ENCODE measurements around the gene GRAMD1A.
A peak's percentile ranks its signal among the peaks of the same experiment; 100 is the strongest.
"Not testable (repeated sequence)": the region's sequence is repeated elsewhere in the genome, so short reads cannot be mapped to it uniquely, and the experiment has no call there.

GRAMD1A gene

DNA sequence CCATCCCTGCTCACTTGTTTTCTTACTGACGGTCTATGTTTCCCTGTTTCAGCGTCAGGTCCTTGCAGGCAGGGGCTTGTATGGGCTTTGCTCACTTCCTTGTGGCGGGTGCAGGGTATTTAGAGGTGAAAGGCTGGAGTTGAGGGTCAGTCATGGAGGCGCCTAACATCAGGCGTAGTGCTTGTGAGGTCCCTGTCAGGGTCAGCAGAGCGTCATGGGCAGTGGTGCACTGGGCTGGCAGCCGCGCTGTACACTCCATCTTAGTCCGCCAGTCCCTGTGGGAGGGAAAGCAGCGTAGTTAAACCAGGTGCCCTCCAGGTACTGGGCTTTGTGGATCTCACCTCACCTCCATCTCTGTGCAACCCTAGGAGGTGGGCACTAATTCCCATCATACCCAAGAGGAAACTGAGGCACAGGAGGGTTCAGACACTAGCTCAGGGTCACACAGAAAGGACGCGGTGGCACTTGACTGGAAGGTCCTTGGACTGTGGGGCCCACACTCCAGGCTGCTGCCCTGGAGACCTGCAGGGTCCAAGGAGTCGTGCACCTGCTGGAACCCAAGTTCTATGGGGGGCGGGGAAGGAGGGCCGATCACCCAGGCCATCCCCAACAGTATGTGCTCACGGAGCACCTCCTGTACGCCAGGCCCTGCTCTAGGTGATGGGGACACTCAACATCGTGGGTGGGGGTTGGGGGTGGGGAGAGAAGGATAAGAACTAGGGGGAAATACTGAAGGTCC lies 4.6 kb downstream of the GRAMD1A start:
- DNase-seq (ENCODE audit: low read depth), result no peak

DNA sequence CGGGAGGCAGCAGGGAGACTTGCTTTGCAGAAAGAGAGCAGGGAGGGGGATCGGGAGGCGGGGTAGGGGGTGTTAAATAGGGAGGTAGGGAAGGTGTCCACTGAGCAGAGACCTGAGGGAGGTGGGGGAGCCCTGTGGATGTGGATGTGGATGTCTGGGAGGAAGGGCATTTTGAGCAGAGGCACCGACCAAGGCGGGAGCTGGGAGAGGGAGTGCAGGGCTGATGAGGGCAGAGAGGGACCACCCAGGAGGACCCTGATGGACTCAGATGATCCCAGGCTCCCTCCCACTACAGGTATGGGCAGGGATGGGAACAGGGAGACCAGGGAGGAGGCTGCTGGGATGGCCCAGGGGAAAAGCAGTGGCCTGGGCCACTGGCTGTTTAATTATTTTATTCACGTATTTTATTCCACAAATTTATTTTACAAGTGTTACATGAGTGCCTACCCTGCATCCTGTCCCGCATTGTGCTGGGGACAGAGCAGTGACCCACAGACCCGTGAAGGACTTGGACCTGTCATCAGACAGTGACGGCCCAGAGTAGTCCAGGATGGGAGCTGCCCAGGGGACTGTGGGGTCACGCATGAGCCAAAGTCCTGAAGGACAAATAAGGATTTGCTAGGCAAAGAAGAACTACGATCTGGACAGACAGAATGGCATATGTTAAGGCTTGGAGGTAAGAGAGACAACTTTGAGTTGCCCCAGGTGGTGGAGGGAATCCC lies 5.3 kb downstream of the GRAMD1A start:
- no peak for DNase-seq (ENCODE audit: low read depth)

DNA sequence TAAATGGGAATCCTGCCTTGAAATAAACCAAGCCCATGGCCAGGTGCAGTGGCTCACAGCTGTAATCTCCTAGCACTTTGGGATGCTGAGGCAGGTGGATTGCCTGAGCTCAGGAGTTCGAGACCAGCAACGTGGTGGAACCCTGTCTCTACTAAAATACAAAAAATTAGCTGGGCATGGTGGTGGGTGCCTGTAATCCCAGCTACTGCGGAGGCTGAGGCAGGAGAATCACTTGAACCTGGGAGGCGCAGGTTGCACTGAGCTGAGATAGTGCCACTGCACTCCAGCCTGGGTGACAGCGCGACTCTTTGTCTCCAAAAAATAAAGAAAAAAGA lies 5.9 kb downstream of the GRAMD1A start:
- DNase-seq (ENCODE audit: low read depth), result not testable (repeated sequence)

DNA sequence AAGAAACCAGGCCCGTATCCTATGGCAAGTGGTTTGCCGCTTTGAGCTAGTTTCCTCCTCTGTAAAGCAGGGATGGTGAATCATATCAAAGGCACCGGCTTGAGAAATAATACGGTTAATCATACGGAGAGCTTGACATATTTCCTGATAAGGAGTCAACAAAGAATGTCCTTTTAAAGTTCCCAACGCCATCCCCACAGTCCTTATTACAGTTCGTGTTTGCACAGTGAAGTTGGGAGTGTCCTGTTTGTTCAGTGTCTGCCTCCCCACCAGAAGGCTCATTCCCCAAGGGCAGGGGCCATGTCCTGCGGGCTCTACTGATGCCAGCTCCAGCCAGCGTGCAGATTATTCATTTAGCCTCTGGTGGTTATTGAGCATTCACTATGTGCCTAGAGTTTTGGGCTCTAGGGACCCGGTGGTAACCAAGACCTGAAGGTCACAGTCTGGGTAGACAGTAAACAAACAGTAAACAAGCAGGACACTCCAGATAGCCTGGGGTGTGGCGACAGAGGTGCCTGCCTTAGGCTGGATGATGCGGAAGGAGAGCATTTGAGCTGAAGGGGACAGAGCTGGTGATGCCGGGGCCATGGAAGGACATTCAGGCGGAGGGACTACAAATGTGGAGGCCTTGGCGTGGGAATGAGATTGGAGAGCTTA lies 6.3 kb downstream of the GRAMD1A start:
- no peak for DNase-seq (ENCODE audit: low read depth)

- DNase-seq (ENCODE audit: low read depth), result no peak
Measured at GRCh38 chr19:35006999-35007365, 6.9 kb downstream of the GRAMD1A start.

DNA sequence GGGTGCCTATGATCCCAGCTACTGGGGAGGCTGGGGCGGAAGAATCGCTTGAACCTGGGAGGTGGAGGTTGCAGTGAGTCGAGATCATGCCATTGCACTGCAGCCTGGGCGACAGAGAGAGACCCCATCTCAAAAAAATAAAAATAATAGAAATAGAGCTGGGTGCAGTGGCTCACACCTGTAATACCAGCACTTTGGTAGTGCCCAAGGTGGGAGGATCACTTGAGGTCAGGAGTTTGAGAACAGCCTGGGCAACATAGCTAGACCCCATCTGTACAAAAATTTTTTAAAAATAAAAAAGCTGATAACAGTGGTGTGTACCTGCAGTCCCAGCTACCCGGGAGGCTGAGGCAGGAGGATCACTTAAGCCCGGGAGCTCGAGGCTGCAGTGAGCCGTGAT lies 7.3 kb downstream of the GRAMD1A start:
- not testable (repeated sequence) for DNase-seq (ENCODE audit: low read depth)

- DNase-seq (ENCODE audit: low read depth), result no peak
Measured at GRCh38 chr19:35008891-35009341, 8.8 kb downstream of the GRAMD1A start.

GRCh38 chr19:35009424-35010415 lies 9.6 kb downstream of the GRAMD1A start:
- DNase-seq (ENCODE audit: low read depth), result no peak

- no peak for DNase-seq (ENCODE audit: low read depth)
Measured at GRCh38 chr19:35011091-35011689, 11.1 kb downstream of the GRAMD1A start.

DNA sequence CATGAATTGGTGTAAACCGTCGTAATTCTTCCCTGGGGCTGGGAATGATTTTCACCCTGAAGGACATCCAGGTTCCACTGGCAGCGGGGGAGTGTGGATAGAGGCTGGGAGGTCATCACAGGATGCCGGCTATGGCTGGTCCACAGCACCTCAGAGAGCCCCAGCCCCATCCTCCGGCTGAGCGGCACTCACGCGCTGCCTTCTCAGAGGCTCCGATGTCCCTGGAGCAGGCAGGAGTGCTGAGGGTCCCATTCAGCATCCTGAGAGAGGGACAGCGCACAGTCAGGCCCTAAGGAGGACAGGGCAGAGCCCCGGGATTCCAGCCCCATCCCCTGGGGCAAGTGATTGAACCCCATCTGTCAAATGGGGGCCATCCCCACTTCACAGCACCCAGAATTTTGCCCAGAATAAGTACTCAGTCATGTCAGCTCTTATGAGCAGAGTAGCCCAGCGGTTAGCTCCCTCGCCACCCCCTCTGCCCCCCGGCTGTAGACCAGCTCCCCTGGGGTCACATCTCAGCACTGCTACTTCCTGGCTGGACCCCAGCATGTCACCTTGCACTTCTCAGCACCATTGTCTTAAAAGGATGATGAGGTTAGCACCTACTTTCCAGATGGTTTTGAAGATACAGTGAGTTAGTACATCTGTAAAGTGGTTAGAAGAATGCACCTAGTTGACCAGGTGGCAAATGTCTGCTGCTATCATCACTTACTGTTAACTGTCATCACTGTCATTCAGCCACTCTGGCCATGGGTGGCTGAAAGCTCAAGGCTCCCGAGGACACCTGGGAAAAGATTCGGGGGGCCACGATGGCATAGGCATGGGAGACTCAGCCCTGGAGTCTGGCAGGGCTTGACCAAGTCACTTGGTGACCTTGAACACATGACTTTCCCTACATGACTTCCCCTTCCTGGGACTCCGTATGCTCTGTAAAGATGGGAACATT lies 11.9 kb downstream of the GRAMD1A start:
- DNase-seq (ENCODE audit: low read depth), result no peak

DNA sequence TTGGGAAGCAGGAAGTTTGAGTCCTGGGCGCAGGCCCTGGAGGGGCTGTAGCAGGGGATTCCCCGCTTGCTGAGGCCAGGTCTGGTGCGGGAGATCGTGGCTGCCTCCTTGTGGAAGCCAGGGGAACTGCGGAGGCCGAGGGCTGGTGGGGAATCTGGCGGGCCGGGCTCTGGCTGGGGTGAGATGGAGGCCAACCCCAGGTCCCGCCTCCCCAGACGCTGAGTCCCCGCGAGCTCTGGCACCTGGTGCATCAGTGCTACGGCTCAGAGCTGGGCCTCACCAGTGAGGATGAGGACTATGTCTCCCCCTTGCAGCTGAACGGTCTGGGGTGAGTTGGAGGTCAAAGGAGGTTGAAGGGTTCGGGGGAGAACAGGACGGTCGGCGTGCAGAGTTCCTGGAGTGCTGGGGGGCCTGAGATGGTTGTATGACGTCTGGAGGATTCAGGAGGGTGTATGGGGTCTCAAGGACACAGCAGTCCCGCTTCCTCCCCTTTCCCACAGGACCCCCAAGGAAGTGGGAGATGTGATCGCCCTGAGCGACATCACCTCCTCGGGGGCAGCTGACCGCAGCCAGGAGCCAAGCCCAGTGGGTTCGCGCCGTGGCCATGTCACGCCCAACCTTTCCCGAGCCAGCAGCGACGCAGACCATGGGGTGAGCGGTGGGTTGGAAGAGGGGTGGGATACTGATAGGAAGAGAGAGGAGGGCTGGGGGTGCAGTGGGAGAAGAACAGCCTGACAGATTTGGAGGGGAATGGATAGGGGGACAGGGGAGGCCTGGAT lies 13.1 kb downstream of the GRAMD1A start:
- DNase-seq (ENCODE audit: low read depth), result peak; percentile 69

DNA sequence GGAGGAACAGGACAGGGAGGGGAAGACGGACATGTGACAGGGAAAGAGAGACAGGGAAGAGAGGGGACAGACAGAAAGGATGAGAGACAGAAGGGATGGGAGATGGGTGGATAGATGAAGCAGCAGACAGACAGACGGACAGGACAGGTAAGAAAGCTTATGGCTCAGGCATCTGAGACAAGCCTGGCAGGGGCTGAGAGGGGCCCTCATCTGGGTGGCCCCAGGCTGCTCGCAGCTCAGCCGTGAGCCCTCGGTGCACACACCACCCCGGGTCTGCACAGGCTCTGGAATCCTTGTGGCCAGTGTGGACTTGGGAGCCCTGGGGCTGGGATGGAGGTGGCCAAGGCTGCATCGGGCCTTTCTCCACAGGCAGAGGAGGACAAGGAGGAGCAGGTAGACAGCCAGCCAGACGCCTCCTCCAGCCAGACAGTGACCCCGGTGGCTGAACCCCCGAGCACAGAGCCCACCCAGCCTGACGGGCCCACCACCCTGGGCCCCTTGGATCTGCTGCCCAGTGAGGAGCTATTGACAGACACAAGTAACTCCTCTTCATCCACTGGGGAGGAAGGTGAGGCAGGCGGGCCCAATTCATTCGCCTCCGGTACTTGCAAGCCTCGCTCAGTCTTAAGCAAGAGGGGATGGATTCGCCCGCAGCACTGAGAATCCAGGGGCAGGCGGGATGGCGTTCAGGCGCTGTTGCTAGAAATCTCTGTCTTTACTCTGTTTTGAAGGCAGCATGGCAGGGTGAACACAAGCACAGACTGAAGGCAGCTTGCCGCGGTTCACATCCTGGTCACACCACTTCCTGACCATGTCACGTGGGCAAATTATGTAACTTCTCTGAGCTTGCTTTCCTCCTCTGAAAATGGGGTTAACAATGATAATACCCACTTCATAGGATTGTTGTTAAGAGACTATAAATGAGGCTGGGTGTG lies 14.0 kb downstream of the GRAMD1A start:
- DNase-seq (ENCODE audit: low read depth), result no peak

- DNase-seq (ENCODE audit: low read depth), result not testable (repeated sequence)
Measured at GRCh38 chr19:35014774-35015173, 14.7 kb downstream of the GRAMD1A start.

DNA sequence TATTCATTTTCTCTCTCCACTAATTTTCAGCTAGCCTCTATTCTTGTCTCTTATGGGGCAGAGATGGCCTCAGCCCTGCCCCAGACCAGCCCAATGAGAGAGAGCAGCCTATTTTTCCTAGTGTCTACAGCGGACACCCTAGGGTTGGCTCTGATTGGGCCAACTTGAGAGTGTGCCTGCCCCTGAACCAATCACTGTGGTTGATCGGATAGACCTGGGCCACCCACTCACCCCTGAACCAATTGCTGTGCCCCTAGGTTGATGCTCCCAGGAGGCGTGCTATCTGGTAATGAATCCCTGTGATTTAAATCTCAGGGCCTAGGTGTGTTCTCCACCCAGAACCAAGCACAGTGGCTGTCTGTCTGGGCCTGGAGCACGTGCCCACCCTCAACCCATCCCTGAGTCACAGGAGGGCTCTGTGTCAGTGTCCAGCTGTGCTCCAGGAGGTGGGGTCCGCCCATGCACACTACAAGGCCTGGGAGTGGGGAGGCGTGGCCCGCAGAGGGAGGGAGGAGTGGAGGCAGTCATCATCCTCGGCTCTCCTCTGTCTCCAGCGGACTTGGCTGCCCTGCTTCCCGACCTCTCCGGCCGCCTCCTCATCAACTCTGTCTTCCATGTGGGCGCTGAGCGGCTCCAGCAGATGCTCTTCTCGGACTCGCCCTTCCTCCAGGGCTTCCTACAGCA lies 15.3 kb downstream of the GRAMD1A start:
- no peak for DNase-seq (ENCODE audit: low read depth)

DNA sequence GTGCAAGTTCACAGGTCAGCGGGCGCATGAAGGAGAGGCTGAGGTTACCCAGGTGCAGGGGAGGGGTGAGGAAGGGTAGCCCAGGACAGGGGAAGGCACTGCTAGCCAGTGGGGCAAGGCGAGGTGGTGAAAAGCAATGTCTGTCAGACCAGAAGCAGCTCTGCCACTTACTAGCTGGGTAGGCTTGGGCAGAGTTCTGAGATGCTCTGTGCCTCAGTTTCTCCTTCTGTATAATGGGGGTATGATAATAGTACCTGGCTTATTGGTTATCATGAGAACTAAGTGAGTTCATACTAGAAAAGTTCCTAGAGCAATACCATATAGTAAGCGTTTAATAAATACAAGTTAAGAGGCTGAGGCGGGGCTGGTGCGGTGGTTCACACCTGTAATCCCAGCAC lies 15.8 kb downstream of the GRAMD1A start:
- DNase-seq (ENCODE audit: low read depth), result no peak

- DNase-seq (ENCODE audit: low read depth), result no peak
Measured at GRCh38 chr19:35017507-35017906, 17.4 kb downstream of the GRAMD1A start.

- DNase-seq (ENCODE audit: low read depth), result no peak
Measured at GRCh38 chr19:35018379-35018778, 18.3 kb downstream of the GRAMD1A start.

DNA sequence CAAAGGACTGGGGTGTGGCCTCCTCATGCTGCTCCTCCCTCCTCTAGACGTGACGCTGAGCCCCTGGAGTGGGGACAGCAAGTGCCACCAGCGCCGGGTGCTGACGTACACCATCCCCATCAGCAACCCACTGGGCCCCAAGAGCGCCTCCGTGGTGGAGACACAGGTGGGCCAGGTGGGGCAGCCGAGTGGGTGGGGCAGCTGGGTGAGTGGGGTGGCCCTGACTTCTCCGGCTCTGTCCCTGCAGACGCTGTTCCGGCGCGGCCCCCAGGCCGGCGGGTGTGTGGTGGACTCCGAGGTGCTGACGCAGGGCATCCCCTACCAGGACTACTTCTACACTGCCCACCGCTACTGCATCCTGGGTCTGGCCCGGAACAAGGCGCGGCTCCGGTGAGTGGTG lies 19.0 kb downstream of the GRAMD1A start:
- no peak for DNase-seq (ENCODE audit: low read depth)

All from stimulated activated CD8-positive, alpha-beta memory T cell treated with anti-CD3 and anti-CD28 coated beads, Interleukin-4, amount 100 ng/mL, for 24 hours (primary cell).